ENCODE data around the gene PPM1B. TPM values are rescaled to one million over a fixed set of nuclear protein-coding genes. Genes with fewer than 3 reads are reported as not detected.

PPM1B gene
- total and polyA plus RNA-seq, 2 donors (not counting 3 experiments of a cell fraction or from before 2014, with no cell fraction given), result 8.0 to 24.1 TPM

GRCh38 chr2:44277541-44277940 is 108.9 kb downstream of the PPM1B start:
- H4K20me1 ChIP-seq (replicated peaks; ENCODE audit: control insufficient read depth, extremely low read depth, insufficient read depth, low read length), result no peaks in the 10 kb centered on the region
- H3K27me3 ChIP-seq (ENCODE audit: control insufficient read depth in 2 of 2, insufficient read depth in 2 of 2, low read length in 2 of 2), result no peaks in the 10 kb centered on the region
- intact Hi-C loops (cut with micrococcal nuclease) (no loop called here), dilution Hi-C loops (cut with MboI; ENCODE audit: extremely low pct_ligation_motif_present, low sequenced_read_pairs) (no loop called here)
- H3K9me1 ChIP-seq (replicated peaks; ENCODE audit: control insufficient read depth, extremely low read depth, insufficient read depth, low read length), result no peaks in the 10 kb centered on the region
- POLR2A ChIA-PET, result no interaction called here
- H3K36me3 ChIP-seq (ENCODE audit: control insufficient read depth in 2 of 2, extremely low read depth in 1 of 2, insufficient read depth in 2 of 2, low read length in 2 of 2), result no peaks in the 10 kb centered on the region
- H3K9me3 ChIP-seq (replicated peaks; ENCODE audit: control insufficient read depth, insufficient read depth, low read length), result no peaks in the 10 kb centered on the region
- no peak overlapping the region for H3K27ac ChIP-seq (ENCODE audit: insufficient read depth, low read depth, low read length)
- no peaks in the 10 kb centered on the region for H3K4me1 ChIP-seq (ENCODE audit: control insufficient read depth, extremely low read depth, insufficient read depth, low read length)
- H3K9ac ChIP-seq (replicated peaks; ENCODE audit: extremely low read depth, insufficient read depth, low read length), result no peak overlapping the region
- no peak for FAIRE-seq
- no peak overlapping the region for H3K4me2 ChIP-seq (ENCODE audit: insufficient read depth, low read length)
- CTCF ChIA-PET, result interaction anchor here (0.6 to 0.8 kb wide), 2 partner anchors 233 to 674 kb away, joined by 3 read pairs; no protein-coding TSS in a partner anchor
- H3K4me3 ChIP-seq (replicated peaks in 1 of 3; ENCODE audit: insufficient read depth in 1 of 3, low read depth in 1 of 3, low read length in 3 of 3), result no peak overlapping the region
- H3K79me2 ChIP-seq (ENCODE audit: control insufficient read depth, insufficient read depth, low read length), result no peaks in the 10 kb centered on the region
- no peak for DNase-seq (ENCODE audit: low read depth, low spot score)
- no peak overlapping the region for H2AFZ ChIP-seq (ENCODE audit: low read depth, low read length)
- TF ChIP-seq FOS (IDR thresholded peaks at IDR 0.05; ENCODE audit: borderline replicate concordance, insufficient read depth, low read length) (no peak), MYC (IDR thresholded peaks at IDR 0.05; ENCODE audit: low read depth, low read length) (no peak), EZH2 (IDR thresholded peaks at IDR 0.05; ENCODE audit: borderline replicate concordance, low read depth, low read length, severe bottlenecking) (no peak), POLR2A (IDR thresholded peaks at IDR 0.05; ENCODE audit: low read depth, low read length) (no peak), CTCF (IDR thresholded peaks at IDR 0.05; ENCODE audit: extremely low read depth in 1 of 2, insufficient read depth in 1 of 2, low read depth in 1 of 2, low read length in 2 of 2) (no peak), JUN (IDR thresholded peaks at IDR 0.05; ENCODE audit: borderline replicate concordance, insufficient read depth, insufficient read length, low read depth) (no peak), MAX (IDR thresholded peaks at IDR 0.05; ENCODE audit: insufficient read depth, insufficient read length) (no peak), POLR2AphosphoS5 (IDR thresholded peaks at IDR 0.05; ENCODE audit: insufficient read depth, low read depth, low read length) (no peak), GATA2 (IDR thresholded peaks at IDR 0.05; ENCODE audit: insufficient read depth, insufficient read length, low read depth, low read length) (no peak)
- no TSS peak for BruUV-seq (replicated peaks)

All from endothelial cell of umbilical vein (primary cell).